ENCODE data around the gene S100A7A.

DNA sequence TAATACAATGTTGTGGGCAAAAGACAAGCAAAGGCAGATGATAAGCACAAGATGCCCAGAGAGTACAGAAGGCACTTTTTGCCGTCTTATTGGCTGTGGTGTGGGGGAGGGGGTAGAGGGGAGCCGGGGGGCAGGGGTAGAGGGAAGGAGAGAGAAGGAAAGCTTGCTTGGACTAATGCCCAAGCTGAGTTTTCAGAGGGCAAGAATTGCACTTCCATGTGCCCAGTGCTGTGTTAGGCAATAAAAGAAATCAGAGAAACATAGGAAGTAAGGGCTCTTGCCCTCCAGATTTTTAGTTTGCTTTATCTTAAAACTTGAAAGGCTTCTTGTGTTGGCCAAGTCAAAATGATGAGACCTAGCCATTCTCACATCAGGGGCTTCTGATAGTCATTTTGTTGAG, 49.2 kb upstream of the S100A7A start:
- TF ChIP-seq YY1 (IDR thresholded peaks at IDR 0.05; ENCODE audit: insufficient read depth, insufficient read length) = no peak
- no peak for TF ChIP-seq ZNF274 (IDR thresholded peaks at IDR 0.05; ENCODE audit: low read depth, low read length)

All from NT2/D1 (cell line).